ENCODE results near the gene DLG2.

DNA sequence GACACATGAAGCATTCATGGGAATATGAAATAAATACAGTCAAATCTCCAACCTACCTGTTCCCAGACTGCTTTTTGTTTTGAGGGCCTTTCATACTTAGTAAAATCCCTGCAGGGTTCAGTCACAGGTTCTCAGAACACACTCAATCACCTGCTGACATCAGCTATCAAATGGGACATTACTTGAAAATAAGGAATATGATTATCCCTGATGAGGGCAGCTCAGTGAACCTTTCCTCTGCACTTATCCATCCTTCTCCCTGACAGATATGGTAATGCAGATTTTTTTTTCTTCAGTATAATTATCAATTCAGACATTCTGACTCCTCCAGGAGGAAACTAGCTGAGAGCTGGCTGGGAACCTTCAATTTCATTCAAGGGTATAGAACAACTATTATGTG, 1213.6 kb downstream of the DLG2 start:
- TF ChIP-seq, protein P1, sequence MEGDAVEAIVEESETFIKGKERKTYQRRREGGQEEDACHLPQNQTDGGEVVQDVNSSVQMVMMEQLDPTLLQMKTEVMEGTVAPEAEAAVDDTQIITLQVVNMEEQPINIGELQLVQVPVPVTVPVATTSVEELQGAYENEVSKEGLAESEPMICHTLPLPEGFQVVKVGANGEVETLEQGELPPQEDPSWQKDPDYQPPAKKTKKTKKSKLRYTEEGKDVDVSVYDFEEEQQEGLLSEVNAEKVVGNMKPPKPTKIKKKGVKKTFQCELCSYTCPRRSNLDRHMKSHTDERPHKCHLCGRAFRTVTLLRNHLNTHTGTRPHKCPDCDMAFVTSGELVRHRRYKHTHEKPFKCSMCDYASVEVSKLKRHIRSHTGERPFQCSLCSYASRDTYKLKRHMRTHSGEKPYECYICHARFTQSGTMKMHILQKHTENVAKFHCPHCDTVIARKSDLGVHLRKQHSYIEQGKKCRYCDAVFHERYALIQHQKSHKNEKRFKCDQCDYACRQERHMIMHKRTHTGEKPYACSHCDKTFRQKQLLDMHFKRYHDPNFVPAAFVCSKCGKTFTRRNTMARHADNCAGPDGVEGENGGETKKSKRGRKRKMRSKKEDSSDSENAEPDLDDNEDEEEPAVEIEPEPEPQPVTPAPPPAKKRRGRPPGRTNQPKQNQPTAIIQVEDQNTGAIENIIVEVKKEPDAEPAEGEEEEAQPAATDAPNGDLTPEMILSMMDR (IDR thresholded peaks at IDR 0.05; ENCODE audit: low read length) = no peak
- no peak for TF ChIP-seq EZH2 (IDR thresholded peaks at IDR 0.05; ENCODE audit: borderline replicate concordance, low read length)

Data from OCI-LY1 (cell line).